ENCODE results near the gene PLBD2.
A peak's percentile ranks its signal among the peaks of the same experiment; 100 is the strongest.
"Not testable (repeated sequence)": the region's sequence is repeated elsewhere in the genome, so short reads cannot be mapped to it uniquely, and the experiment has no call there.

PLBD2 gene

DNA sequence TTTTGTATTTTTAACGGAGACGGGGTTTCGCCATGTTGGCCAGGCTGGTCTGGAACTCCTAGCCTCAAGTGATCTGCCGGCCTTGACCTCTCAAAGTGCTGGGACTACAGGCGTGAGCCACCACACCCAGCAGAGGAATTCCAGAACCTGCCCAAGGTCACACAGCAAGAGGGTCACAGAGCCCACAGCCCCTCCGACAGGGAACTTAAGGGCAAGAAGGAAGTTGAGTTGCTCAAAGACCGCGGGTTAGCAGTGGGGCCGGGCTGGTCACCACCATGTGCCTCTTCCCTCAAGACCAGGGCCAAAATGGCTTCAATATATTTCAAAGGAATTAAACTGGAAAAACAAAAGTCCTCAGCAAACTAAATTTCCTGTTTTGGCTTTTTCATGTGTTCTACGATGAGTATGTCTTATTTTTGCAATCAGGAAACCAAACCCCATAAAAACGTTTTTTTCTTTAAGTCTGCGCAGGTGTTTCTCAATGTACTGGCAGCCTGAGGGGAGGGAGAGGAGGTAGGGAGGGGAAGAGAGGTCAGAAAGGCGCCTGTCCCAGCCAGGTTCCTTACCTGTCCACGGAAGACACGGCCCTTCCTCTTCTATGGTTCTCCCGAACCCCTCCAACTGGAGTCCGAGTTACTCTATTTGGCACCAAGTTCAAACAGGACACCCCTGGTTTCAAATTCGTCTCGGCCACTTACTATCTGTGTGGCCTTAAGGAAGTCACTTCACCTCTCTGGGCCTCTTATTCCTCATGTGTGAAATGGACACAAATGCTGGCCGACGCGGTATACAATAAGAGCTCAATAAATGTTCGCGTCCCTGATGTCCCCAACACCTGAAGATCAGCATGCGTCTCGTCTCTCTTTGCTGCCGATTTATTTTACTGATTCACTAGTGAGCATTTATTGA is 24.3 kb upstream of the PLBD2 start:
- DNase-seq (ENCODE audit: insufficient read length, low spot score), result no peak
- FAIRE-seq, result no peak

DNA sequence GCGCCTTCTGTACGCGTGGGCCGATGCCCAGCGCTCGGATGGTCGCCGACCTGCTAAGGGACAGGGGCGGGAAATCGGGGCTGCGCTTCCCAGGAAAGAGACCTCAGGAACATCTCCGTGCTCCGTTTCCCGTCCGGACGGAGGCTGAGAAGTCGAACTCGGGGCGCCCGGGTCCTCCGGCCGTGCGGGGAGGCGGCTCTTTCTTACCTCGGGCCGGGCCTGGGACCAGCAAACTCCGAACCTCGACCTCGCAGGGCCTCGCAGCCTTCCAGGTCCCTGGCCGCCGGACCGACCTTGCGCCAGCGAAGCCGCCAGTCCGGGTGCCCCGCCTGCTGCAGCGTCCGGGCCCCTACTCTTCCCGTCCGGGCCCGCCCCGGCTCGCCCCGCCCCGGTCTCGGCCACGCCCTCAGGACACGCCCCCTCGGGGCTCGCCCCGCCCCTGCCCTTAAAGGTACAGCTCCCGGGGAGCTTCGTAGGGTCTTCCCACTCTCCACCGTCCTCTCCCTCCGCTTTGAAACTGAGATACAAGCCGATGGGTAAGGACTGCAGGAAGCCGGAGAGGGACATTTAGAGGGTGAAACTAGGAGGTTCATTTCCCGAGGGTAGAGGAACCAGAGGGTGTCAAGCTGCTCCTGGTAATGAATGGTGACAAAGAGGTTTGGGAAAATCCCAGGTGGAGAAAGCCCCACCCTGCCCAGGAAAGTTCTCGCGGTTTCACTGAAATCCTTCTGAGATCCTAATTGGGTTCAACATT is 23.4 kb upstream of the PLBD2 start, which contains the start of gene SLC8B1:
SLC8B1 (minus strand) TSS at position 324 of the 754 bp plus-strand sequence. CDS start 2,231 bp downstream, outside the sequence.
- DNase-seq (ENCODE audit: insufficient read length, low spot score), result peak; percentile 89
- peak; percentile 44 for FAIRE-seq

DNA sequence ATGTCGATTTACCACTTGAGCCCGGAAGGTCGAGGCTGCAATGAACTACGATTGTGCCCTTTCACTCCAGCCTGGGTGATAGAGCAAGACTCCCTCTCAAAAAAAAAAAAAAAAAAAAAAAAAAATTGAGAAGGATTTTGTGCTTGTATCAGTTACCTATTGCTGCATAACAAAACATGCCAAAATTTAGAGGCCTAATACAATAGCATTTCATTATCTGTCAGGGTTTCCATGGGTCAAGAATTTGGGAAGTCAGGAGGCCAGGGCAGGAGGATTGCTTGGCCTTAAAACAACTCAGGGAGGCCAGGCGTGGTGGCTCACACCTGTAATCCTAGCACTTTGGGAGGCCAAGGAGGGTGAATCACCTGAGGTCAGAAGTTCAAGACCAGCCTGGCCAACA is 18.8 kb upstream of the PLBD2 start:
- DNase-seq (ENCODE audit: insufficient read length, low spot score) (no peak), FAIRE-seq (no peak)

DNA sequence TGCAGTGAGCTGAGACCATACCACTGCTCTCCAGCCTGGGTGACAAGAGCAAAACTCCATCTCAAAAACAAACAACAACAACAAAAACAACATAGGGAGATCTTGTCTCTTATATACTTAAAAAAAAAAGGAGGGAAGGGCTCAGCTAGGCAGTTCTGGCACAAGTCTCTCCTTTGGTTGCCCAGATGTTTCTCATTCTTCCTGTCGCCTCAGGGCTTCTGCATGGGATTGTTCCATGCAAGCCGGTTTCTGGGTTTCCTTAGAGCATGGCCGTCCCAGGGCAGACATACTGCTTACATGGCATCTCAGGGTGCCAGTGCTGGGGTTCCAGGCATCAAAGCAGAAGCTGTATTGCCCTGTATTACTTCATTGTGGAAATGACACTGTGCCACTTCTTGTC is 18.3 kb upstream of the PLBD2 start:
- FAIRE-seq (no peak), DNase-seq (ENCODE audit: insufficient read length, low spot score) (no peak)

DNA sequence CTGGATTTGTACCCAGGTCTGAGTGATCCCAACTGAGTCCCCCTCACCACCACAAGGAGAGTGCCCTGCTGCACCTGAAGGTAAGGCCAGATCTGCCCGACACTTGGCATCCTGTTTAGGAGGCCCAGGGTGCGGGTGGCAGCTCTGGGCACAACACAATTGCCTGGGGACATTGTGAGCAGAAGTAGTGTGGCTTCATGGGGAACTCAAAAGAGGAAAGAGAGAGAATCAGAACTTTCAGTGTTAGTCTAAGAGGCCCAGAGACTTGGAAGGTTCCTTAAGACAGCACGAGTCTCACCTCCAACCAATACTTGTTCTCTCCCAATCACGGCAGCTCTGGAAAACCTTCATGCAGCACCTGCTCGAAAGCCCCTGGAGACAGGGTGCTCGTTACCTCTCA is 16.9 kb upstream of the PLBD2 start:
- FAIRE-seq (no peak), DNase-seq (ENCODE audit: insufficient read length, low spot score) (no peak)

DNA sequence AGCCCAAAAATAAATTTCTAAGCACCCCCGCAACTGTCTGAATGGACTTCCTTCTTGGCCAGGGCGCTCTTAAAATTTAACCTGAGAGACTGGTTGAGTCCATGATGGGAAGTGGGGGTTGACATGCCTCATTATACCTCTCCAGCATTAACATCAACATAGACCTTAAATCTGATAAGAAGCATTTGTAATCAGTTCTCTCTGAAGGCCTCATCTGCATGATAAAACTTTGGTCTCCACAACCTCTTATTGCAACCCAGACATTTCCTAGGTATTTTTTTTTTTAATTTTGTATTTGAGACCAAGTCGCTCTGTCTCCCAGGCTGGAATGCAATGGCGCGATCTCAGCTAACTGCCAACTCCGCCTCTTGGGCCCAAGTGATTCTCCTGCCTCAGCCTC is 13.1 kb upstream of the PLBD2 start:
- DNase-seq (ENCODE audit: insufficient read length, low spot score) (no peak), FAIRE-seq (no peak)

DNA sequence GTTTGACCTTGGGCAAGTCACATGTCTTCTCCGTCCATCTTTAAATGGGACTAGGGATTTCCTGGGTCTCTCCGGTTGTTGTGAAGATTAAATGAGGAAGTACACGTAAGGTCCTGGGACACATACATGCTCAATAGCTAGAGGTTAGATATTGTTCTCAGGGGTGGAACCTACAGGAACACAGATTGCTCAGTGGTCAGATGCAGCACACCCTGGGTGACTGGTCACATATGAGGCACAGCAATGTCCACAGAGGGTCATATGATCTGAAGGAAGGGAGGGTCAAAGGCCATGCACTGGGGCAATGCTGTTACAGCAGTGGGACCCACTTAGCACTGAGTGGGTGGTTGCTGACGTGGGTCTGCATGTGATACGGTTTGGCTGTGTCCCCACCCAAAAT is 12.0 kb upstream of the PLBD2 start:
- FAIRE-seq (no peak), DNase-seq (ENCODE audit: insufficient read length, low spot score) (no peak)

DNA sequence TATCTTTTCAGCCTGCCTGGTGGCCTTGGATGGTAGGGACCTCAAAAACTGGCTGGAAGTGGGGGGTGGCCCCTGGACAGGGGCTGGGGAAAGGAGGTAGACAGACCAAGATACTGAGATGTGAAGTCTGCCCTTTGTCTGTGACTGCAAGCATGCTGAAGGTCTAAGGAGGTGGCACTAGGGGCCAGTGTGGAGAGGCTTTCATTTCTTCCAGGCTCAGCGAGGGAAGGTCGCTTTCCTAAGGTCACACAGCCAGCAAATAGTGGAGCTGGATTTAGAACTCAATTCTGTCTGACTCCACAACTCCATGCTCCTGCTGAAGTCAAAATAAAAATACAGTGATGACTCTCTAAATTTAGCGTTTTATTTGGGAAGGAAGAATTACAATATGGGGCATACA is 11.3 kb upstream of the PLBD2 start:
- FAIRE-seq, result no peak
- DNase-seq (ENCODE audit: insufficient read length, low spot score), result no peak

DNA sequence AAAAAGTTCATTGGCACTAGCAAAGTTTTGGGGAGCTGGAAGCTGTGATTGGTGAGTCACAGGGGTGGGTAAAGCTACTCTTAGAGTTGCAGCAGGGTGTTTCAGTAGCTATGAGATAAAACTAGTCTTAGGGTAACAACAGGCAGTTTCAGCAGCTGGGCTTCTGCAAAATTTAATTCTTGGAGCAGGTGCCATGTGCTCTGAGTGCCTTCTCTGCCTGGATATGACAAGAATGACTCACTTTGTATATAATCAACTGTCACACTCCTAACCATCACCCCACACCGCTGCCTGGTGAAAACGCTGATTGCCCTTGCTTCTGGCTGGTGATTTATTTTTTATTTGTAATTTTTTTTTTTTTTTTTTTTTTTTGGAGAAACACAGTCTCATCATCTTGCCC is 10.5 kb upstream of the PLBD2 start:
- DNase-seq (ENCODE audit: insufficient read length, low spot score), result no peak
- FAIRE-seq, result no peak

DNA sequence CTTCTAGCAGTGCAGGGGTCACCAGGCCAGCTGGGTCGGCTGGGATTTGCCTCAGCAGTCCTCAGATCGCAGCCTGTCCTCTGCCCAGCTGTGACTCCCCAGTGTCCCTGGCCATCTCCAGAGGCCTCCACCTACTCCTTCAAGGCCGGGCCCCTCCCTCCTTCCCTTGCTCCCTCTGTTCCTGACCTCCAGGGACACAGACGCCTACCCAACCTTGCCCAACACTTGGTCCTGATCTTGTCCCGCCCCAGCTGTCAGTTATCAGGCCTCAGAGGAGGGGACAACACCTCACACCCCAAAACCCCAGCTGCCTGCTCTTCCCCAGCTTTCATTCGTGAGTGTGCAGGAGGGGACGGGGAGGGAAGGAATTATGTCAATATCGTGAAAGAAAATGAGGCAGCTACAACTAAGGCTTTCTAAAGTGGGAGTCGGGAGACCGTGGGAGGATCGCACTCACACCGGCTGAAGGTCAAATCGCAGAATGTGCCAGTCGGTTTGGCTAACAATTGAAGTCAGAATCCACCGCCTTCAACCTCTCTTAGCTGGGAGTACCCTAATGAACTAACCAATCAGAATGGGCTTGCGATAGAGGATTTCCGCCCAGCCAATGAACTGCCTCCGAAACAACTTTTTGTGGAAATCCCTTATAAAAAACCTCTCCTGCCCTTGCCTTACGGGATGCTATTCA is 9.4 kb upstream of the PLBD2 start:
- DNase-seq (ENCODE audit: insufficient read length, low spot score), result no peak
- no peak for FAIRE-seq

DNA sequence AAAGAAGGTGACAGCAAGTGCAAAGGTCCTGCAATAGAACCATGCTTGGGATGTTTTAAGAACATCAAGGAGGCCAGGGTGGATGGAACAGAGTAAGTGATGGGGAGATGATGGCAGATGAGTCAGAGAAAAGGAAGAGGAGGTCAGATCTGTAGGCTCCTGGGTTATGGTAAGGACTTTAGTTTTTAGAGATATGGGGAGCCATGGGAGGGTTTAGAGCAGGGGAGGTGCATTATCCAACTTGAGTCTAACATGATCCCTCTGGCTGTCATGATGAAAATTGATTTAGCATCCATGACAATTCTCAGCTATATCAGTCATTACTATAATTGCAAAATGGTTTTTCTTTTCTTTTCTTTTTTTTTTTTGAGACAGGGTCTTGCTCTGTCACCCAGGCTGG is 7.3 kb upstream of the PLBD2 start:
- no peak for FAIRE-seq
- DNase-seq (ENCODE audit: insufficient read length, low spot score), result no peak

DNA sequence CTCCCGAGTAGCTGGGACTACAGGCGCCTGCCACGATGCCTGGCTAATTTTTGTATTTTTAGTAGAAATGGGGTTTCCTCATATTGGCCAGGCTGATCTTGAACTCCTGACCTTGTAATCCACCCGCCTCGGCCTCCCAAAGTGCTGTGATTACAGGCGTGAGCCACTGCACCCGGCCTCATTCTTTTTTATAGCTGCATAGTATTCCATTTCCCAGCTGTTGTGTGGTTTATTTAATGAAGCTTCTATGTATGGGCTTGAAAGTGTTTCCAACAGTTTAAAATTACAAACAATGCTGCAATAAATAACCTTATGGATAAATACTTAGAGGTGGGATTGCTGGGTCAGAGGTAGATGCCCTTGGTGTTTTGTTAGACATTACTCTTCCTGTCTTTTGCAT is 4.2 kb upstream of the PLBD2 start:
- not testable (repeated sequence) for FAIRE-seq; DNase-seq (ENCODE audit: insufficient read length, low spot score)

DNA sequence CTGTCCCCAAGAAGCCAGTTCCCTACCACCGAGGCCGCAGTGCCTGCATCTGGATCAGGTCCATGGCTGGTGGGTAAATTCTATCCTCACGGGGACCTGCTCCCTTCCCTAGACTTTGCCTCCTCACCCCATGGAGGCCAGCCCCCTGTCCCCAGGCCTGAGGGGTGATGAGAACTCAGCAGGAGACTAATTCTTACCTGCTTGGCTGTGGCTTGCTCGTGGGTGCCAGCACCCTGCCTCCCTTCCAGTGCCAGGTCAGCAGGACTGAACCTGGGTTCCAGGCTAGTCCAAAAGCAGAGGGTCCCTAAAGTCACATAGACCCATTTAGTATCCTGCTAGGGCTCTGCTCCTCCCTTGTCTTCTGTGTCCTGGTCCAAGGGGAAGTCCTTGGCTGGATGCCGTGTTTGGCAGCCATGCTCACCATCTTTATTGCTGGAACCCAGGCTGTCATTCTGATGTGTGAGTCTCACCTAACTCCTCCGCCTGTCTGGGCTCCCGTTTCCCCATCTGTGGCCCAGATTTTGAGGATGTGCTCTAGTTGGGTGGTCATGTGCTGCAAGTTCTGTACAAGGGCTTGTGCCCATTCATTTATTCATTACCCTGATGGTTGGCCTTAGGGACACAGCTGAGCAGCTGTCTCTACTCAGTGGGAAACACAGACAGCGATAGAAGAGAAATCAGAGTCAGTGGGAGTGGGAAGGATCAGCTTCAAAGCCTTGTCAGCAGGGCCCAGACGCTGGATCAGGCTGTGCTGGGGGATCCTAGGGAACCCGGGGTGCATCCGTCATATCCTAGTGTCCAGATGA is 949 bp downstream of the PLBD2 start:
- no peak for FAIRE-seq
- no peak for DNase-seq (ENCODE audit: insufficient read length, low spot score)

DNA sequence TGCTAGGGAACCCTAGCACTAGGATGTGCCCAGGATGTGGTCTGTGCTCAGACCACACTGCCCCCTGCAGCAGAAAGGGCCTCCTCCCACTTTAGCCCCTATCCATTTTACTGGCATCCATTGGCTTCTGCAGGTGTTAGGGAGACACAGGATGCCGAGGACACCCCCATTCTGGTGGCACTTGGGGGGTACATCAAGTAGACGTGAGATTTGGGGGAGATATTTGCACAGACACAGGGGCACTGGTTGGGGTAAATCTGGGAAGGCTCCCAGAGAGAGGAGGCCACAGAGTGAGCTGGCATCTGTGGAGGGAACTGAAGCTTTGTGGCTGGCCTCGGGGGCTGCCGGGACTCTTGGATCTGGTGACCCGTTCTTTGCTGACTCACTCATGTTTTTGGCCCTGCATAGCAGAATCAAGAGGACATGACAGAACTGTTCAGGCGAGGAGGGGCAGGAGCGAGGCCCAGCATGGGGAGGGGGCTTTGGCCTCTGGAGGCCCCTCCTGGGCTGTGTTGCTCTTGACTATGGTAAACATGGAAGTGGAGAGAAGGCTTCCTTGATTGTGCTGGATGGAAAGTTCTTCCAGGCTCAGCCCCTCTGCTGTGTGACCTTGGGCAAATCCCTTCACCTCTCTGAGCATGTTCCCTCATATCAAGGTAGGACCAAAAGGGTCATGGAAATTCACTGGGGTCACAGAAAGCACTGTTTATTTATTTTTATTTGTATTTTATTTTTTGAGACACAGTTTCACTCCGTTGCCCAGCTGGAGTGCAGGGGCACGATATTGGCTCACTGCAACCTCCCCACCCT is 1.8 kb downstream of the PLBD2 start:
- no peak for DNase-seq (ENCODE audit: insufficient read length, low spot score)
- FAIRE-seq, result no peak

DNA sequence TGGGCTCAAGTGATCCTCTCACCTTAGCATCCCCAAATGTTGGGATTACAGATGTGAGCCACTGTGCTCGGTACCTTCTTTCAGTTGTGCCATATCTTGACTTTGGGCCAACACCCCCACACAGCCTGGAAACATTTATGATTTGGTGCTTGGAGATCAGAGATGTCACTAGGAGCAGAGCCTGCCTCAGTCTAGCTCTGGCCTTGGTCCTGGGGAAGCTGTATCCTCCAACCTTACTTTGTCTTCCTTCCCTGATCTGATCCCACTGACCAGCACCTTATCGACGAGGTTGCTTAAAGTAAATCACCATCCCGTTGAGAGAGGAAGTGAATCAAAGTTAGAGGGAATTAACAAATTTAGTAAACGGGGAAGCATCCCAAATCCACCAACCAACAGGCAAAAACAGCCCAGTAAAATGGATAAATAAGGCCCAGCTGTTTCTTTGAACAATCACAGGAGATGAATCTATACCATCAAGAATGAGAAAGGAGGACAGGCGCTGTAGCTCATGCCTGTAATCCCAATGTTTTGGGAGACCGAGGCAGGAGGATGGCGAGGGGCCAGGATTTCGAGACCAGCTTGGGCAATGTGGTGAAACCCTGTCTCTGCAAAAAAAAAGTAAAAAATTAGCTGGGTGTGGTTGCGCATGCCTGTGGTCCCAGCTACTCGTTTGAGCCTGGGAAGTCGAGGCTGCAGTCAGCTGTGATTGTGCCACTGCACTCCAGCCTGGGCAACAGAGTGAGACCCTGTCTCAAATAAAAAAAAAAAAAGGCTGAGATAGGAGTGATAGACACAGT is 3.4 kb downstream of the PLBD2 start:
- no peak for DNase-seq (ENCODE audit: insufficient read length, low spot score)

DNA sequence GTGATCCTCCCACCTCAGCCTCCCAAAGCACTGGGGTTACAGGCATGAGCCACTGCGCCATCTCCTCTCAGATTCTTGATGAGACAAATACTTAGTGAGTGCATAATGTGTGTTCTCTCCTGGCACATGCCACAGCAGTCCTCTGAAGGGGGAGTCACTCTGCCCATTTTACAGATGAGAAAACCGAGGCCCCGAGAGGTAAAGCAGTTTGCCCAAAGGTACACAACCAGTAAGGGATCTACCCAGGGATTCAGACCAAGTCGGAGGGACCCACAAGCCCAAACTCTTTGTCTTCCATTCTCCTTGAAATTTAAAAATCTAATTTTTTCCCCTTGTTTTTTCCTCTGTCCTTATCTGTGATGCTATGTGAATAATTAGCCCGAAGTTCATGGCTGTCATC is 6.3 kb downstream of the PLBD2 start:
- FAIRE-seq (no peak), DNase-seq (ENCODE audit: insufficient read length, low spot score) (no peak)

More for the DNA sequence above, 3.4 kb downstream of the PLBD2 start:
- no peak for FAIRE-seq

DNA sequence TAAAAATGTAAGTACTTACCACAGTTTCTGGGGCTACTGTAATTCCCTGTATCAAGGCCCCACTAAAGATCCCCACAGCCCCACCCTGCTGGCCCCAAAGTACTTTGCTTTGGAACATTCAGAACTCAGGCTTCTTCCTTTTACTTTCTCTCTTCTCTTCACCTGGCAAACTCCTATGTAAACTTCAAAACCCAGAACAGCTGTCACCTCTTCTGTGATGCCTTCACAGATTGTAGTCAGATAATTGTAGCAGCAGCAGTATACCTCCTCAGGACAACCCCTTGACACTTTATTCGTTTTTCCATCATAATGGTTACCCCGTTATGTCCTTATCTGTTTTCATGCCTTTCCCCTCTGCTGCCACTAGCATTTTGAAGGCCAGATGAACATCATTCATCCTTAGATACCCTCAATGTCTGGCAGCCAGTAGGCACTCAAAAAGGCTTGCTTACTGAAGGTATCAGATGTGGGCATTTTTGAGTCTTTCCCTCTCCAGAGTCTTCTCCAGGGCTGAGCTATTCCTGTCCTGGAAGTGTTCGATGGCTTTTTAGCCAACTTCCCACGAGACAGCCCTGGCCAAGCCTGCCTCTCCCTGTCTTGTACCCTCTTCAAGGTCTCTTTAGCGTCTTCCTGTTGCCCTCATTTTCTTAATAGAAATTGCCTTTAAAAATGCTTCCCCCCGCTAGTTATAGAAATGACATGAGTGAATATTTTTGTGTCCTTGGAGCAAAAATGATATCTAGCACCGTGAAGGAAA is 7.4 kb downstream of the PLBD2 start:
- DNase-seq (ENCODE audit: insufficient read length, low spot score) (no peak), FAIRE-seq (no peak)

DNA sequence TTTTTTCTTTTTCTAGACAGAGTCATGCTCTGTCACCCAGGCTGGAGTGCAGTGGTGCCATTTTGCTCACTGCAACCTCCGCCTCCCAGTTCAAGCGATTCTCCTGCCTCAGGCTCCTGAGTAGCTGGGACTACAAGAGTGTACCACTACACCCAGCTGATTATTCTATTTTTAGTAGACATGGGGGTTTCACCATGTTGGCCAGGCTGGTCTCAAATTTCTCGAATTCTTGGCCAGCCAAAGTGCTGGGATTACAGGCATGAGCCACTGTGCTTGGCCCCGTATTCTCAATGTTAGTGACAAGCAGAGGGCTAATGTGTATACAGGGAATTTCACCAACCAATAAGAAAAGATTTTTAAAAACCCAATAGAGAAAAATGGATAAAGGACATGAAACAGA is 8.4 kb downstream of the PLBD2 start:
- DNase-seq (ENCODE audit: insufficient read length, low spot score) (no peak), FAIRE-seq (no peak)
